Effector CD4-positive, alpha-beta T cell (primary cell): Measurements from ENCODE around the gene LCA5L.
"Not testable (repeated sequence)": the region's sequence is repeated elsewhere in the genome, so short reads cannot be mapped to it uniquely, and the experiment has no call there.

Experiments used
- DNase-seq: peaks from one replicate; pipeline ENCODE4 v3.0.0-alpha.2; 2020

Gene LCA5L

GRCh38 chr21:39451332-39452206 lies 6.0 kb upstream of the LCA5L start, which contains the start of gene SH3BGR:
Gene SH3BGR, plus strand, starts transcription at chr21:39451970. Its CDS starts 127 bp downstream, at chr21:39452097.
- DNase-seq, result no peak

- no peak for DNase-seq
These were observed 1.7 kb upstream of the LCA5L start for GRCh38 chr21:39447264-39447663.

DNA sequence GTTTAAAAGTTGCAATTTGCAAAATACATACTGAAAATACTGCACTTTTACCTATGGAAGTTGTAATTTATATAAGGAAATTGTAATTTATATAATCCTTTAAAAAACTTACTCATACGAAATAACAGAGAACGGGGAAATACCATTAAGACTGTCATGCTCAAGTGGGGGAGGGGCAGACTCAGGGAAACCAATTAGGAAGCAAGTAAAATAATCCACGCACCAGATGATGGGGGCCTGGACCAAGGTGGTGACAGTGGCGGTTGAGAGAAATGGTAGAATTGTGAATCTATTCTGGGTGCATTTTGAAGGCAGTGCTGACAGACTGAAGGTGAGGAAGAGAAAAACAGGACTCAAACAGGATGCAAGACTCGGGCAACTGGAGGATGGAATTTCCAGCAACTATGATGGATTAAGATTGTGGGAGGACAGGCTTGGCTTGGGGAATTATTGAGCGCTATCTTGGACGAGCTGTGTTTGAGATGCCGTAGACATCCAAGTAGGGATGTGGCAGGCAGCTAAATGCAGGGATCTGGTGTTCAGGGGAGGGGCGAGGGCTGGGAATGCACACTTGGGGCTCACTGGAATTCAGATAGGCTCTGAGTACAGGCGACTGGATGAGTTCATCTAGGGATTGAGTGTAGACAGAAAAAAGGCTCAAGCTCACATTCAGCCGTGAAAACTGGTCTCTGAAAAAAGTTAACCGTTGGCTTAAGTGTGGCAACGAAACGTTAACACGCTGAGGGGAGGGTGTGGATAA lies 977 bp downstream of the LCA5L start:
- no peak for DNase-seq

DNA sequence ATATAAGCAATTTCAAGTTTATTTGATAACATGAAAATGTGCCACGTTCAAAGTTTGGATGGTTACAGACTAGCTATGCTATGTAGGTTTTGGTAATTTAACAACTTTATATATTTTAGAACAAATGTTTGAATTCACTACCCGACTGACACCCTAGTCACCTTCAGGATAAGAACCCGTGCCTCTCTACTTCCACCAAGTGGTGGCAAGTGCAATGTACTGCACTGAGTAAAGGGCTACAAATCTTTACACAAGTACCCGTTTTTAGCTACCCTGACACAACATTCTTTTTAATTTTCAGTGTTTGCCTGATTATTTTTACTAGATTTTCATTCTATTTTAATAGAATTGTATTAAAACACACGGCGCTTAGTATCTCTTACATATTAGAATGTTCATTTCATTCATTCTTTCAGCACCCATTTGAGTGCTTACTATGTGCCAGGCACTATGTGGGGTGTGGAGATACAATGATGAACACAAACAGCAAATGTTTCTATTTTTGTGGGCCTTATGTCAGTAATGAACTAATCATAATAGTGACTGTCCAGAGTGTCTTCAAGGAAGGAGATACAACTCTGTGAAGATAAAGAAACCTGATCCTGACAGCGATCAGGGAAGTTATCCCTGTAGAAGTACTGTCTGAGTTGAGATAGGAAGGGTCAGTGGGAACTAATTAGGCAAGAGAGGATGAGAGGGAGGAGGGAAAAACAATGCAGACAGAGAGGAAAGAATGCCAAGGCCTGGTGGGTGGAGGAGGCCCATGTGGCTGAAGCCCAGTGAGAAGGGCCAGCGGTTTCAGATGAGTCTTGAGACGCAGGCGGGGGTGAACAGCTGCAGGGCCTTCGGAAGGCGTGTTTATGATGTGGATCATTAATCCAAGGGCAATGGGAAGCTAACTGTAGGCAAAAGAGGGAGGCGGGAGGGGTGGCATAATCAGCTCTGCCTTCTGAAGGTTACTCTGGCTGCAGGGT lies 3.8 kb downstream of the LCA5L start:
- DNase-seq, result peak; percentile 16

- DNase-seq, result no peak
These were observed 6.3 kb downstream of the LCA5L start for GRCh38 chr21:39439232-39439631.

- DNase-seq, result no peak
These were observed 10.6 kb downstream of the LCA5L start for GRCh38 chr21:39434950-39435349.

DNA sequence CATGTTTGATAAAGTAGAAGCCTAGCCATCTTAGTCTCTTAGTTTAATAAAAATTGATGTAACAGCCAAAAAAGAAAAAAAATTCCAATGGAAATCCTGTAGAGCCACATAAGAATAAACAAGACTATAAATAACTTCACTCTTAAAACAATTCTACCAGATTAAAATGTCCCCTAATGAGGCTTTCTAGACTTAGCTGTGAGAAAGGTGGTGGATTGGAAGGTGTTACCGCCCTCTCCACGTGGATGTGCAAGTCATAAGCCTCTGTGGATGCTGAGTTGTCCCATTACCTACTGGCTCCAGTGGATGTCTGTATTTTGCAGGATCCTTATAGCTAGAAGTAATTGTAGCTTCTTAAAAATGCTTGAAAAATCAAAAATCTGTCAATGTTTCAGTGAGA lies 14.6 kb downstream of the LCA5L start:
- DNase-seq, result no peak

GRCh38 chr21:39430457-39430856 lies 15.1 kb downstream of the LCA5L start:
- DNase-seq, result no peak

- DNase-seq, result no peak
These were observed 15.6 kb downstream of the LCA5L start for GRCh38 chr21:39430016-39430415.

- no peak for DNase-seq
These were observed 16.1 kb downstream of the LCA5L start for GRCh38 chr21:39429445-39429844.

DNA sequence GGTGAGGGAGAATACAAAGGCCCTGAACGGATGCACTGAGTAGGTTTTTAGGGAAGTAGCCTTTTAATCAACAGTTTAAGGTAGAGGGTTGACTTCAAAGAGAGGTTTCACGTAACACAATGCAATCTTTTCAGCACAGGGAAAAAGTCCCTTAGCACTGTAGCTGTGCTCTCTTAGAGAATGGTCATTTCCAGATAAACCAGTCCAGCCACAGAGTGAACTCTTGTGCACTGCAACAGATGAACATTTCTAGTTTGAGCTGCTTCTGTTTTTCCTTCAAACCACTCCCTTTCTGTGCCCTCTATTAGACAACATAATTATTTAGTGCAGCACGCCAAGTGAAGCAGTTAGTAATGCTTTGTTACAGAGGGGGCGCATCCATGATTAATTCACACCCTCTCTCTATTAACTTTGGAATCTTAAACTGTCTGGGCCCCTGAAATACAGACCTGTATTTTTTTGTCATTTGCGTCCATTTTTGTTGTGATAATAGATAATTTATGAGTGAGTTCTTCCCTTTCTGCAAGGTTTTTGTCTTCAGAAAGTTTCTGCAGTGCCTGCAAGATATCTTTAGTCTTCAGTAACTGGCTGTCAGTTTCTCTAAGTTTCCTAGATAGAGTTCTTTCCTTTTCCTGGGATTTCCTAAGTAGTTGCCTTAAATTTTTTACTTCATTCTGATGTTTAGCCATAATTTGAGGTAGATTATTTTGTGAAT lies 22.9 kb downstream of the LCA5L start:
- DNase-seq, result no peak

DNA sequence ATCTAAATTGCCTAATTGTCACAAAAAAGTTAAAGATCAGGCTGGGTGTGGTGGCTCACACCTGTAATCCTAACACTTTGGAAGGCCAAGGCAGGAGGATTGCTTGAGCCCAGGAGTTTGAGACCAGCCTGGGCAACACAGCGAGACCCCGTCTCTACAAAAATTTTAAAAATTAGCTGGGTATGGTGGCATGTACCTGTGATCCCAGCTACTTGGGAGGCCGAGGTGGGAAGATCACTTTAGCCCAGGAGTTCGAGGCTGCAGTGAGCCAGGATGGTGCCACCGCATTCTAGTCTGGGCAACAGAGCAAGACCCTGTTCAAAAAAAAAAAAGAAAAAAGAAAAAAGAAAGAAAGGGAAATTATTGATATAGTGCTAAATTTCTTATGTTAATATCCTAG lies 26.4 kb downstream of the LCA5L start:
- DNase-seq, result not testable (repeated sequence)

GRCh38 chr21:39406065-39406464 lies 39.5 kb downstream of the LCA5L start:
- DNase-seq, result no peak

GRCh38 chr21:39400173-39400572 lies 45.4 kb downstream of the LCA5L start:
- DNase-seq, result no peak

DNA sequence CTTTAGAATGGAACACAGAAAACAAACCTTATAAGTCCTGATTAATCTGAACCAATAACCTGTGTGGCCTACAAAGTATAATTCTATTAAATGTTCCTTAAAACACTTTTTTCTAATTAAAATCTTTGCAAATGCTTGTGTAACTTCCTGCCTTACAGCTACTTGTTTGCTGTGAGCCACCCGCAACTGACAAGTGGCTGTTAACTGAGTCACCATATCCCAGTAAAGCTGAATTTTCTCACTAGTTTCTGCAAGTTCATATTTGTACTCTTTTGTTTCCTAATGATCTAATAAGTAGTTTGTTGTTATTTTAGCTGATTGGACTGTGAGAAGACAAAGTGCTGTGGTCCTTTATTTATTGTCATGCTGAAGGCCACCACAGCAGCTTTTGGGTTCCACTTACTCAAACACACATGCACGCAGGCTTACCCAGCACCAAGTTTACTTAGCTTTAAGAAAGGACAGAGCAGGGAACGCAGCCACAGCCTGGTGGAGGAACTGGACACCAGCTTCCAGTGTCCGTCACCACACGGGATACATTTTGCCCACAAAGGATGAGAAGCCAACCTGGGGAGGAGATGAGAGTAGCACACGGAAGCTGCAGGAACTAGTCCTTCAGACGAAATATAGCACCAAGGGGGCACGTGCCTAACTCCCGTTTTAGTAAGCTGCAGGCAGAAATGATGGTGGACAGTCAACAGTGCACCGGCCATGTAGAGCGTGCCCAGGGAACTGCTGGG lies 47.8 kb downstream of the LCA5L start:
- DNase-seq, result no peak

DNA sequence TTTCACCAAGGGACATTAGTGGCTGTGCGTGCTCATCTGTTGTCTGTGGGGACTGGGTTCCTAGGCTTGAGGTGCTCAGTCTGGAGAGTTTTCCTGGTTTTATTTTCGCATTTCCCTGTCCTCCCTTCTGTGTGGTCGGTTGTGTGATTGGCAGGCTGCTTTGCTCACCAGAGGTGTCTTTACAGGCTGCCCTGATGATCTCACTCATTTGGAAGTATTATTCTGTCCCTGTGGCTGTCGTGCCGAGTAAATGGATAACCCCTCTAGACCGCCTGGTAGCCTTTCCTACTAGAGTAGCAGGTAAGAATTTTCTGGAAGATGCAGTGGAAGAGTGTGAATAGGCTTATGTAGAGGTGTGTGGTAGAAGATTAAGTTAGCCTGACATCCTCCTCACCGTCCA lies 52.6 kb downstream of the LCA5L start:
- no peak for DNase-seq

DNA sequence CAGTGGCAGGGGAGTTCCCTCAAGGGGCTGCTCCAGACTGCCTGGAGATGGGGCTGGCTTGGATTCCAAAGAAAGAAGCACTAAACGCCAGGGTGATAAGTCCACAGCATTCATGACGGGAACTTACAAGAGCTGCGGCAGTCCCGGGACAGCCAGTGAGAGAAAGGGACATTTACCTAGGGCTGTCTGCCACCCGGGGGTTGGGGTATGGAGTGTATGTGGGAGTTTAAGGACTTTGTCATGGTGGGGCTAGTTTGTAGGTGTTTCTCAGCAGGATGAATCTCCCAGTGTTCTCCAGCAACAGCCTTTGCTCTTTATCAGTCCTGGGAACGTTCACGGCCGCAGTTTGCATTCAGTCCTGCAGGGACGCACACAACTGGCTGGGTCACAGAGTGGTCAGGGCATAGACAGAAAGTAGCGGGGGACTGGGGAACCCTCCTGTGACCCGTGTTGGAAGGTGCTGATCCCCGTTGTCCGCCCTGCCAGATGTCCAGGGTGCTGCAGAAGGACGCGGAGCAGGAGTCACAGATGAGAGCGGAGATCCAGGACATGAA lies 55.3 kb downstream of the LCA5L start:
- no peak for DNase-seq

DNA sequence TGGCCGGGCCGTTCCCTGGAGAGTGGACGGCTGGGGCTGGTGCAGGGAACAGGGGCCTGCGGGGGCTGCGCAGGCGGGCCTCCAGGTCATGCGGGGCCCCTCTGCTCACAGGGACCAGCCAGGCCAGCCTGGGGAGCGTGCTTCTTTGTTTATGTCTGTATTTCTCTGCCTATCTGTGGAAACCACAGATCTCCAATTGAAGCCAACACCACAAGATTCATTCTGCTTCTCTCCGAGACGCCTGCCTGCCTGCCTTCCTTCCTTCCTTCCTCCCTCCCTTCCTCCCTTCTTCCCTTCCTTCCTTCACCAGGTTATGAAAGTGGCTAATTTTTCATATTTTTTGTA lies 56.8 kb downstream of the LCA5L start:
- no peak for DNase-seq

- peak; percentile 89 for DNase-seq
These were observed 57.4 kb downstream of the LCA5L start for GRCh38 chr21:39388038-39388810.

GRCh38 chr21:39387461-39388037 lies 58.0 kb downstream of the LCA5L start:
- peak; percentile 92 for DNase-seq
